ENCODE results near the gene ADCY5.

Gene ADCY5

DNA sequence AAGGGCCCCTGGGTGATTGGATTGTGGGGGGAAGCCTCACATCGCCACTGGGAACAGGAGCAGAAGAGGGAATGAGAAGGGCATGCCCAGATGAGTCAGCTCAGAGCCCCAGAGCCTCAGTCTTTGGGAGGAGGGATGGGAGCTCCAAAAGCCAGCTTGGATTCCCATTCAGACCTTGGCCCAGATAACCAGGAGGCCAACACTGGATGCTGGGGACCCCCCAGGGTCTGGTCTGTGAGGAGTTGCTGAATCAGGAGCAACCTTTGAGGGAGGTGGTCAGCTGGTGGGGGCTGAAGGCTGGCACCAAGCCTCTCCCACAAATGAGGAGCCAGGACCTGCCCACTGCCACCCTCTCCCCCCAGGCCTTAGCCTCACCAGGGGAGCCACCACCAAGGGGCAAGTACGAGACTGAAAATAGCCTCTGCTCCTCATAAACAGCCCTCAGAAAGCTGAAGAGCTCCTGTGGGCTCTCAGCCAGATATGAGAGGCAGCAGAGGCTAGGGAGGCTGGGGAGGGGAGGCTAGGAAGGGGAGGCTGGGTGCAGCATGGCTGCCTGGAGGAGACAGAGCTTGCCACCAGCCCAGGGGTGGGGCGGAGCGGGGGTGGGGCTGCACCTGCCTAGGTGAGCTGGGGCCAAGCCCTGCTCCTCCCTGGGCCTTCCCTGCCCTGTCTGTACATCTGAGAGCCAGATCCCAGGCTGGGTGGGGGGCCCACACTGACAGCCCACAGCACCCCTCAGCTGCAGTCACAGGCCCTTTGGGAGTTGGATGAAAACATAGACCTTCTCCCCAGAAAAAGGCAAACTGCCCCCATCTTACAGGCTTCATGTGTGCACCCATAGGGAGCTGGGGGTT is 147.3 kb downstream of the ADCY5 start:
- DNase-seq (ENCODE audit: low read depth) = no peak

DNA sequence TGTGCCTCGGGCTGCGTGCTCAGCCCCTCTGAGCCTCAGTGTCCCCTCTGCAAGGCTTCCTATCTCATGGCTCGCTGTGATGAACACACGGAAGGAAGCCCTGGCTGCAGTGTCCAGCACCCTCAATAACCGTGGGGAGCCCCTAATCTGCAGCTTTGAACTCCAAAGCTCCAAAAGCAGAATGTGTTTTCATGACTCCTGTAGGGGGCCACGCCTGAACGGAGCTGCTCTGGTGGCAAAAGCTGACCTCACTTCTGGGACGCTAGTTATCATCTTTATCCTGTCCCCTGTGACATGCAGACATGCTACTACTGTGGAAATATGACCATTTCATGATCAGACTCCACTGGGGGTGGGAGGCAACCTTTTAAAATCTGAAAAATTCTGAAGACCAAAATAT is 148.3 kb downstream of the ADCY5 start:
- DNase-seq (ENCODE audit: low read depth) = no peak

DNA sequence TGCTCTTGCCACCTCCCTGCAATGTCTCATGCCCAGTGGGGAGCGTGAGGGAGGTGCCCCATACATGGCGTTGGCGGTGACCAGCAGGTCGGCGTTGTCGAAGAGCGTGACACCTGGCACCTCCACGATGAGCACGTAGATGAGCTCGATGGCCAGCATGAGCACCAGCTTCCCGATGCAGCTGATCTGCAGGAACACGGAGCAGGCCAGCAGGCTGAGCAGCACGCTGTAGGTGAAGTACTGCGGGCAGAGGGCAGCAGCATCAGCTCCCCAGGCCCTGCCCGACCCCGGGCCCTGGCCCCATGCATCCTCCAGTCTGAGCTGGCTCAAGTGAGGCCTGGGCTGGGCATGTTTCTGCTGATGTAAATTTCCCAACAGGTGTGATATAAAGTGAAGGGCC is 148.8 kb downstream of the ADCY5 start:
- no peak for DNase-seq (ENCODE audit: low read depth)

DNA sequence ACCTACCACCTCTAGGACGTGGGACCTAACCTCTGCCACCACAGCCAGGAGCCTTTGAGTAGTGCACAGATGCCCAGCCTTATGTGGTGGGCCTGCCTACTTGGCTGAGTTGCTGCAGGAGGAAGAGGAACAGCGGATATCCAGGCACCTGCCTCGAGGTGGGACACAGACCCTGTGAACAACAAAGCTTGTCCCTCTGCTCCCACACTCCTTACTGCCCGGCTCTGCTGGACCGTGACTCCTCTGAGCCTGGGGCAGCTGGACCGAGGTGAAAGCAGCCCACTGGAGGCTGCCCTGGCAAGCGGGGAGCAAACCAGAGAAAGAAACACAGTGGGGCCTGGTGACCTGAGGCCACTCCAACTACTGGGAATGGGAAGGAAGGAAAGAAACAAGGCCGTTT is 149.3 kb downstream of the ADCY5 start:
- DNase-seq (ENCODE audit: low read depth) = no peak

DNA sequence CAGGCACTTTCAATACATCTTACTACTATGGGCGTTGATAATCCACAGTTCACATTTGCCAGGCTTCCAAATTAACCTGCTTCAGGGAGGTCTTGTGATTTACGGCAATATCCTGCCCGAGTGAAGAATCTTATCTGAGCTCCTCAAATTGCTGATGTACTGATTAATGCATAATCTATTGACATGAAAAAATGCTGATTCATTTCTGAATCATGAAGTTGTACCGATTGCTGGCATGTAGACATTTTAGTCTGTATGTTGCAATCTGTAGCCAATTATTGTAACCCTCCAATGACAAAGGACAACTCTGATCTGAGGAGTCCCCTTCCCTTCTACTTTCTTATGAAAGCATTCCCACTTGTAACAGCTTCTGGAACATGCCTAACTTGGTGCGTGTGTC is 150.0 kb downstream of the ADCY5 start:
- no peak for DNase-seq (ENCODE audit: low read depth)

DNA sequence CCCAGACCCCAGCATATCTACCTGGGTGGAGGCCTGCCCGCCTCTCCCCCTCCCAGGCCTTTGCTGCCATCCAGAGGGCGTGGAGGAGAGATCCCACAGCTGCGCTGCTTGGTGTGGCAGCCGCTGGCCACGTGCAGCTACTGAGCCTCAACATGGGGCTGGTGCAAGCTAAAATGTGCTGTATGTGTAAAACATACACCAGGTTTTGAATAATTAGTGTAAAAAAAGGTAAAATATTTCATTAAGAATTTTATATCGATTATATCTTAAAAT is 151.3 kb downstream of the ADCY5 start:
- no peak for DNase-seq (ENCODE audit: low read depth)

DNA sequence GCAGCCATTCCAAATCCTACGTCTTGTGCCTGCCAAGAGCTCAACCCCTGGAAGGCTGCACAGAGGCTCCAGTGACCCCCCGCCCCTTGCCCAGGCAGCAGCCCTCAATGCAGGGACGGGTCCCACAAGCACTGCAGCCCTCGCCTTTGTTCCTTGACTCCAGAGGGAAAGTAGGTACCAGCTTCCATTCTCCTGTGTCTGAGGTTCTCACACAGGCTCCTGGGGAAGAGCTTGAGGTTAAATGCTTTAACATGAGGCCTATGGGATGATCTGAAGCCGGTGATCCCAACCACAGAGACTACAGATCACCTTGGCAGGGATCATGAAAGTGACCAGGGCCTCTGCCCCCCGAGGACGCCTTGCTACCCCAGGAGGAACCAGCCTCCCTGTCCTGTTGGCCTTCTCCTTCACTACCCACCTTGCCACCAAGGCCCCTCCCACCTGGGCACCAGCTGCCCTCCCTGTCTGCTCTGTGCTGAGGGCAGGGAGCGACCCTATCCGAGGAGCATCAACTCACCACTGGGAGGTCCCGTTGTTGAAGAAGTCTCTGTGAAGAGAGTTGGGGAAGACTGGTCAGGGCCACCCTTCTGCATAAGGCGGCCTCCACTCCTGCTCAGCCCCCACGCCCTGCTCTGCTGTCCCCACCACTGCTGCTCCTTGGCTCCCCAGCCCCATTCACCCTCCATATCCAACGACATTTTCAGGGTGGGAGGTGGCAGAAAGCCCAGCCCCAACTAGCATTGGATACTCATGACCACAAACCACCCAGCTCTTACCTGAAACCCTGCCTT is 151.9 kb downstream of the ADCY5 start:
- no peak for DNase-seq (ENCODE audit: low read depth)

DNA sequence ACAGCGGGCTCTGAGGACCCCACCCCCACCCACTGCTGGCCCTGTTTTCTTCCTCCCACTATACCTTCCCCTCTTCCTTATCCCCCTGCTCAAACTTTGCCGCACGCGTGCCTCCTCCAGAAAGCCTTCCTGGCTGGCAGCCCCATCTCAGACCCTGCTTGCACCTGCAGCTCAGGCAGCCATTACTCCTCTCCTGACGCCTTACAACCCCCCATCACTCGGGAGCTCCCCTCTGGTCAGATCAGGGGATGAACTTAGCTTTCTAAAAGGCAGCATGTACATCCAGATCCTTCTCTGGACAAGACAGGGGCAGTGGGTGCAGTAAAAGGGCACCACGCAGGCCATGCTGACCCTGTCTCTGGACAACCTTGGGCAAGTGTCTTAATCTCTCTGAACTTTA is 152.6 kb downstream of the ADCY5 start:
- no peak for DNase-seq (ENCODE audit: low read depth)

DNA sequence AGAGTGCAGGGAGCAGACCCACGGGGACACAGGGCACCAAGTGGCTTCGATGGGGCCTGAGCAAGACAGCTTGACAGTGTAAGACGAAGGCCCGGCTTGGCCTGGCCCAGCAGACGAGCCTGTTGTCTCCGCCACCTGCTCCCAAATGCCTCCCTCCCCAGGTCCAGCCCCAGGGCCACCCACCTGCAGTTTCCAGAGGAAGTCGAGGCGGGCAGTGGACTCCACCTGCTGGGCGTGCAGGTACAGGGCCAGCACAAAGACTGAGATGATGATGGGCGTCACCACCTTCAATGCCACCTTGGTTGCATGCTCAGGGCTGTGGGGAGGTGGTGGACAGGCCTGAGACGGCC is 153.0 kb downstream of the ADCY5 start:
- DNase-seq (ENCODE audit: low read depth) = no peak

DNA sequence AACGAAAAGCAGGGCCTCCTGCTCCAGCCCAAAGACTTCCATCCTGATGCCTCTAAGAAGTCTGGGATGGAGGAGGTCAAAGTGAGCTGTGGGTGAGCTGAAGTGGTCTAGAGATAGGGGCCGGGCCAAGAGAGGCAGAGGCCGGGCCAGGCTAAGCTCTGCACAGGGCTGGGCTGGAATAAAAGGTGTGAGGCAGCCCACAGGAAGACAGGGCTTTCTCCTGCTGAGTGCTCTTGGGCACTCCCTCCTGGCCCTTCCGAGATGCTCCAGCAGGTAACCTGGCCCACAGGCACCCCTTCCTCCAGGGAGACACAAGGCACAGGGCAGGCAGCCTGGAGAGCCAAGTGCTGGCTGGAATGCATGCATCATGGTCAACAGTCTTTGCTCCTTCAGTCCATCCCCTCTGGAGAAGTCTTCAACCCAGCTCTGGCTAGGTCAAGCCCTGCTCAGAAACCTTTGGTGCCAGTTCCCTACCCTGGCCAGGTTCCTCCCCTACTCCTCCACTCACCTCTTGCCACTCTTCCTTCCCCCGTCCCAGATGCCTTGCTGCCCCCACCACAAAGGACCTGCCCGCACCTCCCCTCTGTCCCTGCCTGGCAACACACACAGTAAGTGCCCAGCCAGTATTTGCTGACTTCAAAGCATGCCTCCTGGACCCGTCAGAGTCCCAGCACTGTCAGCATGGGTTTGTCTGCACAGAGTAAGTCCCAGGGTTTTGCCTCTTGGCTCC is 153.6 kb downstream of the ADCY5 start:
- DNase-seq (ENCODE audit: low read depth) = no peak

DNA sequence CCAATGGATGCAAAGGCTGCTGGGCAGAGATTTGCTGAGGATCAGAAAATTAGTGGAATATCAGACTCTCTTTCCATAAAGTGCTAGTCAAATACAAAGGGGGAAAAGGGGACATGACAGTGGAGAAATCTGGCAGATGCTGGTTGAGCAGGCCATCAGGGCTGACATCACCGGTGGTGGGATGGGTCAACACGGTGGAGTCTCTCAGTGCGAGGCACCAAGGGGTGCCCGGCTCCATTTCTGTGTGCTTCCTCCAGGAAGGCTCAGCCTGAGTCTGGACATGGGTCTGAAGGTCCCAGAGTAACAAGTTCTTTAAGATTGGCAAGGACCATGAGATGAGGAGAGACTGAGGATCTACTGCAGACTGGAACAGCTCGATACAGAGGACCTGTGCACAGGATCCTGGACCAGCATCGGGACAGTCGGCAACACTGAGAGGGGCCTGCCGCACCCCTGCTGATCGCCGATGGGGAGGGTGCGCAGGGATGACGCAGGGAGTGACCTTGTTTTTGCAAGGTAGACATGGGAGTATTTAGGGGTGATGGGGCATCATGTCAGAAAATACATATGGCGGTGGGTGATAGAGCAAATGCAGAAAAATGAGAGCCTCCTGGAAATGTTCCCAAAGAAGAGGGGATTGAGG is 154.5 kb downstream of the ADCY5 start:
- DNase-seq (ENCODE audit: low read depth) = no peak

DNA sequence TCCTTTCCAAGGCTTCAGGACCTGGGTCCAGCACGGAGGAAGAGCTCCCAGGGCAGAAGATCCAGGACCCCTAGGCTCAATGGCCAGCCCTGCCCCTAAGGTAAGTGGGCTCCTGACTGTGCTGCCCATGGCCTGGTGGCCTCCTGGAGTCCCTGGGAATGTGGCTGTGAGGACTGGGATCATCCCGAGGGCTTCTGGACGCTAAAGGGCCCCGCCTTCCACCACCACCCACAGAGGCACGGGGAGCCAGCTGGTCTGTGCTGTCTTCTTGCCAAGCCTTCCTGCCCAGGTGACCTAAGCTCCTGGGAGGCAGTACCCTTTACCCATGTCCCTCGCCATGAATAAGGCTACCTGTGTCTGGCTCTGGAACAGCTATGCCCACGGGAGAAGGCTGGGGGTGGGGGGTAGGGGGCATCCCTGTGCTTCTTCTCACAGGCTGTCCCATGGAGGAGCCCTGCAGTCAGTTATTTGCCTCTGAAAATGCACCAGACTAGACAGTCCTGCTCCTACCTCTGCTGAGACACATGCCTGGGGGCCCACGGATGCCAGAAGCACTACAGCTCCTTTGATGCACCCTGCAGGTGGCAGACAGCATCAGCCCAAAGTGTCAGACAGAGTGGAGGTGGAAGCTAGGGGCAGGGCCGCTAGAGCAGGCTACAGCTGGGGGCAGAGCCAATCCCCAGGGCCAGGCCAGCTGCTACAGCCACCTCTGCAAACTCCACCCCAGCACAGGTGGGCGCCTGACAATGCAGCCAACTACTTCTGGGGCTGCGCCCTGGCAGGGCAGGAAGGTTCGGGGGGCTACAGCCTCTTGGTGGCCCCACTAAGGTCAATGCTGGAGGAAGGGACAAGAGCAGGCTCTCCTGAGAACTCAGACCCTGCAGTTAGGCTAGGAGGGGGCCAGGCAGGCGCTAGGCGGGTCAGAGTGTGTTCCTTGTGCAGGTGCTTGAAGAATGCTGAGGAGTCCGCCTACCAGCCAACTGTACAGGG is 156.3 kb downstream of the ADCY5 start:
- DNase-seq (ENCODE audit: low read depth) = no peak

DNA sequence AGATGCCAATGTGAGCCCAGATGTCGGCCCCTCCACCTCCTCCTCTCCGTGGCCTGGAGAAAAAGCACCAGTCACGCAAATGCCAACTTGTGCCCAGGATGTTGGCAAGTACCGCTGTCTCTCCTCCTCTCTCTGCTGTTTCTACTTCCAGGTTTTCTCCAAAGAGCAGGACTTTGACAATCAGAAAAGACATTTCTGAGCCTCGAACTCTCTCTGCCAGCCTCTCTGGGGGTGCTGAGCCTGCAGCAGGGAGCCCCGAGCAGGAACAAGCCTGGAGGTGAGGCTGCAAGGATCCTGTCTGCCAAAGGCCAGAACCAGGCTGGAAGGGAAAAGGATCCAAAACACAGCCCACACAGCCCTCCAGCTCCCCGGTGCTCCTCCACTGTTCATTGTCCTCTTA is 157.5 kb downstream of the ADCY5 start:
- DNase-seq (ENCODE audit: low read depth) = no peak

DNA sequence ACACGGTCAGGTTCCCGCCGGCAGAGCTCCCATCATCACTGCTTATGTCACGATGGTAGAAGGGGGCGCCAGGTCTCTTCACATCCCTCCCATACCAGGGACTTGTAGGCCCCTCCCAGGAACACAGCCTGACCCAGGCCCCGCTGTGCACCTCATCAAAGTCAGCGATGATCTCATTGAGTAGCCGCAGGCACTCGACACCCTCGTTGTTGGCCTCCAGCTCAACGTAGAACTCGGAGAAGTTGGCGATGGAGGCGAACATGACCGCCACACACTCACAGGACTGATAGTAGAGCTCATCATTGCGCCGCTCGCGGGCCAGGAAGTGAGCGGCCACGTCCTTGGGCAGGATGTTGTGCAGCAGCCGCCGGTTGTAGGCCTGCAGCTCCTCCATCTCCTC is 157.9 kb downstream of the ADCY5 start:
- no peak for DNase-seq (ENCODE audit: low read depth)

DNA sequence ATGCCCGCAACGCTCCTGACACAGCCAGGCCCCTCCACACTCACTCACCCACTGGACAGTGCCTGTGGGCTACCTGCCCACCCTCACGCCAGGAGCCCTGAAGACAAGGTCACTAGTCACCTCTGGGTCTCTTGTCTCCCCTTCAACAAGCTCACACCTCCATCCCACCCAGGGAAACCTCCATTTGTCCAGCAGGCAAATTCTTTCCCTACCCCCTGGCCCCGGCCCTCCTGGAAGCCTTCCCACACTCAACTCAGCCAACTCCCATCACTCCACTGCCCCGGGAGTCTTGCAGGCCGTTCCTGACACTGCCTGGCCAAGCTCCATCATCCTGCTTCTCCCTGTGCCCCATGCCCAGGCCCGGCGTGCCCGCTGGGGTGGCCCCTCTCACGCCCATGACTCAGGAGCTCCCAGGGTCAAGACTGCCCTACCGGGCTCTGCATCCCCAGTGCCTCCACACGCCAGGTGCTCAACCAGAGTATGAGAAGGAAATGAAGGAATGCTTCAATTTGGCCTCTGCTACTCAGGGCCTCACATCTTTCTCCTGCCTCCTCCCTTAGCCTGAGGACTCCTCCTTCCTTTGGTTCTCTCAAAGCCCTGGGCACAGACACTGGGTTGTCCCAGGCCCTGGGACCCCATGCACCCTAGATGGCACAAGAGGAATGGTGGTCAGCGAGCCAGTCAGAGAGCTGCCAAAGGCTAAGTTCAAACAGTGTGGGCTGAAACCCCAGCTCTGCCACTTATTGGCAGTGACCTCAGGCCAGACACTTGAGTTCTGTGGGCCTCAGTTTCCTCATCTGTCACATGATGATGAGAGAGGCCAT is 158.6 kb downstream of the ADCY5 start:
- DNase-seq (ENCODE audit: low read depth) = no peak

DNA sequence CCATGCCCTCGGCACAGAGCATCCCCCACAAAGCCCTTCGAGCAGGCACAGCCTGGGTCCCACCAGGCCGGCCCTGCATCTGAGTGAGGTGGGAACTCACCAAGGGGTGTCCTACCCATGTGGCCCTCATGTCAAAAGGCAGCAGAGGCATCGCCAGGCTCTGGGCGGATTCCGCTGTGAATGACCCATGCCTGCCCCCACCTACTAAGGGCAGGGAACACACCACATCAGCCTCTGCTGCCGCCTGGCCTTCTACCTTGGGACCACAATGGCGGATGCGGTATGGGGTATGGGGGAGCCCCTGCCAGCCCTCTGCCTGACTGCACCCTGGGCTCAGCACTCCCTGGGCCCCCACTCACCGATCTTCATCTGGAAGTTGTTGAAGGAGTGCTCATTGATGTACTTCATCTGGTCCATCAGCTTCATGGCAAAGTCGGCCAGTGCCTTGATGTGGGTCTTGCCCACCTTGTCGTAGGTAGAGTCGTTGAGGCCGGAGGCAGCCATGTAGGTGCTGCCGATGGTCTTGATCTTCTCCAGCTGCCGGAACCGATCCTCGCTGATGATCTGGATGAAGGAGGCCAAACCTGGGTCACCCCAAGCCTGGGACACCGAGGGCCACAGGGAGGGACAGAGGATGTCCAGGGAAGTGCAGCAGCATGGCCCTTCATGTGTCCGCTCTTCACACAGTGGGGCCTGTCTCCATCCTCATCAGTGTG is 159.3 kb downstream of the ADCY5 start:
- DNase-seq (ENCODE audit: low read depth) = no peak

DNA sequence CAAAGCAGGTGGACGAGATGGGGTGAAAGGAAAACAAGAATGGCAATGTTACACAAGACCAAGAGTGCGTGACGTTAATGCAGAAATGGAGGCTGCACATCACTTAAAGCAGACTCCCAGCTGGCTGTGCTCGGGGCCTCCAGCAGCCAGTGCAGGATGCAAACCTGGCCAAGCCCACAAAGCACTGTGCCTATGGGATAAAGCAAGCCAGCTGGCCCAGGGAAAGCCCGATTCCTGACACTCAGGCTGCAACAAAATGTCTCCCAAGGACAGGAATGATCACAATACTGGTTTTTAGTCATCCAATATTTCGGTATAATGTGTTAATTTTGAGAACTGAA is 161.0 kb downstream of the ADCY5 start:
- no peak for DNase-seq (ENCODE audit: low read depth)

DNA sequence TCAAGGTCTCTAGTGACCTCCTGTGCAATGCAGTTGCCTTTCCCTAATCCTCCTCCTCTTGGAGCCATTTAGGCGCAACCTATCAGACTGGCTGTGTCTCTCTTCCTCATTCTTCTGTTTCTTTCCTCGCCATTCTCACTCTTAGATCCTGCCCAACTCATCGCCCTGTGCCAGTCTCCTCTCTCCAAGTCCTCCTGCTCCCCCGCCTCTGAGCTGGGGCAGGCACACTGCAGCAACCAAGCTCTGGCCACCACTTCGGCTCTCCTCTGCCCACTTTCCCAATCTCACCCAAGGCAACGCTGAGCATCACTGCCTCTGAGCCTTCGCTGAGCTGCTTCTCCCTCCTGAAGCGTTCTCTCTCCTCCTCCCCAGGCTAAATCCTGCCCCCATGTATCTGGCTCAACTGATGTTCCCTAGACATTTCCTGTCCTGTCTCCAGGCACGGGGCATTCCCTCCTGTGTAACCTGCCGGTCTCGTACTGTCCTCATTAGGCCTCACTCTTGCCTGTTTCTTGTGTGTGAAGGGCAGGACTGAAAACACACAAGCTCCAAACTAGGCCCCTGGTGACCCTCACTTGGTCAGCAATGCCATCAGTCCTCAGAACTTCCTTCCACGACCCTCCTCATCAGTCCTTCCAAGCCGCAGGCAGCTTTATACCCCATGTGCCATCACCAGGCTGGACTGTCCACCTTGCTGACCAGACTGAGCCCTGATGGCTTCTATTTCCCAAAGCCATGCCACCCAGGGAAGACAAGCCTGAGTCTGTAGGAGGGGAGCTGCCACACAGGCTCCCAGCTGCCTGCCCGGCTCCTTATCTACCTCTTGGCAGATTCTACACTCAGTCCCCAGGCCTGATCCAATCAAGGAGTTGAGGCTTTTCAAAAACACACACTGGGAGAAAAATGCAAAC is 161.6 kb downstream of the ADCY5 start:
- DNase-seq (ENCODE audit: low read depth) = no peak

Measured in activated T-cell treated with anti-CD3 and anti-CD28 coated beads for 48 hours (primary cell).